Neuronal stem cell (in vitro differentiated cells): ENCODE measurements around the gene WWOX.

Experiments
- DNase-seq: peaks from one replicate; pipeline ENCODE4 v3.0.0-alpha.2; 2013; ENCODE audit warnings: low spot score
- H2AFZ ChIP-seq: one replicate; pipeline ENCODE4 v1.6.1; 2013; ENCODE audit warnings: mild to moderate bottlenecking, low read length, inconsistent platforms
- H2AK5ac ChIP-seq: 2 replicates; pipeline ENCODE4 v1.6.1; 2013; ENCODE audit warnings: low read depth, mild to moderate bottlenecking, inconsistent platforms, low read length, moderate library complexity, mixed read lengths
- H2BK120ac ChIP-seq: 2 replicates; pipeline ENCODE4 v1.6.1; 2013; ENCODE audit warnings: low read depth, mild to moderate bottlenecking, inconsistent platforms, low read length, moderate library complexity, mixed read lengths
- H2BK12ac ChIP-seq: one replicate; pipeline ENCODE4 v1.6.1; 2013; ENCODE audit warnings: low read length, inconsistent platforms
- H2BK15ac ChIP-seq: 2 replicates; pipeline ENCODE4 v1.6.1; 2013; ENCODE audit warnings: mild to moderate bottlenecking, low read length, inconsistent platforms, mixed read lengths
- H2BK5ac ChIP-seq: one replicate; pipeline ENCODE4 v1.6.1; 2013; ENCODE audit warnings: inconsistent platforms, mild to moderate bottlenecking, low read length, moderate library complexity
- H3K14ac ChIP-seq: one replicate; pipeline ENCODE4 v1.6.1; 2013; ENCODE audit warnings: low read length, inconsistent platforms
- H3K18ac ChIP-seq: 2 replicates; pipeline ENCODE4 v1.6.1; 2013; ENCODE audit warnings: low read length, inconsistent platforms
- H3K23ac ChIP-seq: 2 replicates; pipeline ENCODE4 v1.6.1; 2013; ENCODE audit warnings: low read depth, mild to moderate bottlenecking, mixed read lengths, low read length, inconsistent platforms; ENCODE audit not compliant: poor library complexity
- H3K27ac ChIP-seq: replicated peaks from 3 replicates; pipeline ENCODE4 v1.5.1; 2013; ENCODE audit warnings: low read length, inconsistent platforms
- H3K27me3 ChIP-seq, 3 experiments: 2 replicates each; pipeline ENCODE4 v1.6.1; 2013; ENCODE audit warnings: low read length in 3 of 3, mild to moderate bottlenecking in 2 of 3, inconsistent platforms in 1 of 3, low read depth in 1 of 3, mixed read lengths in 1 of 3, moderate library complexity in 1 of 3; ENCODE audit not compliant: control insufficient read depth in 3 of 3, insufficient read depth in 3 of 3
- H3K36me3 ChIP-seq, 2 donors: replicated peaks in 1 of 2; 2 replicates each; pipeline ENCODE4 v1.6.1; 2013; ENCODE audit warnings: low read length in 2 of 2; ENCODE audit not compliant: control insufficient read depth in 2 of 2, insufficient read depth in 2 of 2
- H3K4ac ChIP-seq: 2 replicates; pipeline ENCODE4 v1.6.1; 2013; ENCODE audit warnings: inconsistent platforms, mild to moderate bottlenecking, low read length, moderate library complexity
- H3K4me1 ChIP-seq, 2 donors: 1 replicate in 1 of 2; 2 replicates in 1 of 2; pipeline ENCODE4 v1.6.1; 2013; ENCODE audit warnings: low read length in 2 of 2, low read depth in 1 of 2; ENCODE audit not compliant: control insufficient read depth in 2 of 2, insufficient read depth in 1 of 2
- H3K4me2 ChIP-seq: one replicate; pipeline ENCODE4 v1.6.1; 2013; ENCODE audit warnings: mild to moderate bottlenecking, low read length, inconsistent platforms; ENCODE audit not compliant: insufficient read depth, poor library complexity, severe bottlenecking
- H3K4me3 ChIP-seq, 2 donors: 2 replicates each; pipeline ENCODE4 v1.5.1; 2013; ENCODE audit warnings: low read length in 2 of 2, mild to moderate bottlenecking in 2 of 2, inconsistent platforms in 1 of 2, moderate library complexity in 1 of 2
- H3K79me1 ChIP-seq: one replicate; pipeline ENCODE4 v1.6.1; 2013; ENCODE audit warnings: low read depth, mild to moderate bottlenecking, inconsistent platforms, low read length, moderate library complexity
- H3K9ac ChIP-seq: one replicate; pipeline ENCODE4 v1.6.1; 2013; ENCODE audit warnings: mild to moderate bottlenecking, low read depth, low read length, inconsistent platforms; ENCODE audit not compliant: poor library complexity
- H3K9me3 ChIP-seq, 2 donors: replicated peaks in 1 of 2; 2 replicates each; pipeline versions ENCODE3 to v1.6.1; 2013; ENCODE audit warnings: low read length in 2 of 2, mild to moderate bottlenecking in 2 of 2, inconsistent platforms in 1 of 2, low read depth in 1 of 2, mixed read lengths in 1 of 2, moderate library complexity in 1 of 2; ENCODE audit not compliant: control insufficient read depth in 2 of 2, insufficient read depth in 1 of 2
- H4K8ac ChIP-seq: one replicate; pipeline ENCODE4 v1.6.1; 2013; ENCODE audit warnings: low read depth, mild to moderate bottlenecking, inconsistent platforms, low read length, moderate library complexity
- H4K91ac ChIP-seq: one replicate; pipeline ENCODE4 v1.6.1; 2013; ENCODE audit warnings: low read length, low read depth, mild to moderate bottlenecking, inconsistent platforms; ENCODE audit not compliant: poor library complexity
- WGBS, 2 donors: extraction: QIAGEN DNeasy Blood & Tissue Kit; methylation state at CpG; one replicate each; pipeline ENCODE4 v1.1.7; 2013; ENCODE audit warnings: missing lambda C conversion rate in 2 of 2, mixed read lengths in 1 of 2; ENCODE audit not compliant: insufficient read length in 2 of 2, insufficient replicate concordance in 1 of 2; ENCODE audit errors: extremely low coverage in 2 of 2; 5-methylcytosine and 5-hydroxymethylcytosine counted together

The WWOX gene

DNA sequence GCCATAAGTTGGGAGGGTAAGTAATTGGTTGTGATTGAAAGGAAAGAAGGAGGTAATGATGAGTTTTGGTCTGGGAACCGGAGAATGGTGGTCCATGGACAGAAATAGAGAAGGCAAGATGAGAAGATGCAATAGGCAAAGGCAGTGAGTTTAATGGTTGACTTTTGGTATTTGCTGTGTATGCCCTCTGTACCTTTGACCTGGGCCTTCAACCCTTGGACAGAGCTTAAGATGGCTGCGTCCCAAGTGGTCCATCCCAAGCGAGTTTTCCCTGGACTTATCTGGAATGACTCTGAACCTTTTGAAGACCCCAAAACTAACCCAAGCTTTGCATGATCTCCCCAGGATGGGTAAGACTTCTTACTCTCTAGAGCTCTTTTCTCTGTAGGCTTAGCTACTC, 836.6 kb downstream of the WWOX start:
- Histone ChIP-seq H3K4ac (no peak overlapping the region), H2AK5ac (no peak overlapping the region), H3K23ac (no peak overlapping the region), H3K18ac (no peak overlapping the region), H3K27ac (no peak overlapping the region), H3K4me2 (no peak overlapping the region), H3K79me1 (no peaks in the 10 kb centered on the region), H3K27me3 (no peaks in the 10 kb centered on the region), H2BK5ac (no peak overlapping the region), H2AFZ (no peak overlapping the region), H3K9me3 (peaks cover 0 to under 1% of the 10 kb centered on the region in 2 donors), H3K9ac (no peak overlapping the region), H3K4me3 (no peak overlapping the region), H2BK15ac (no peak overlapping the region), H4K91ac (no peak overlapping the region), H2BK120ac (no peak overlapping the region), H3K14ac (no peak overlapping the region), H2BK12ac (no peak overlapping the region), H3K4me1 (no peaks in the 10 kb centered on the region), H4K8ac (no peak overlapping the region), H3K36me3 (no peaks in the 10 kb centered on the region)
- DNase-seq = no peak
- WGBS, 2 donors = 100% methylated on average over 1 of the region's 3 CpGs; no CpG with 5 or more reads in 1 of the 2 donors

DNA sequence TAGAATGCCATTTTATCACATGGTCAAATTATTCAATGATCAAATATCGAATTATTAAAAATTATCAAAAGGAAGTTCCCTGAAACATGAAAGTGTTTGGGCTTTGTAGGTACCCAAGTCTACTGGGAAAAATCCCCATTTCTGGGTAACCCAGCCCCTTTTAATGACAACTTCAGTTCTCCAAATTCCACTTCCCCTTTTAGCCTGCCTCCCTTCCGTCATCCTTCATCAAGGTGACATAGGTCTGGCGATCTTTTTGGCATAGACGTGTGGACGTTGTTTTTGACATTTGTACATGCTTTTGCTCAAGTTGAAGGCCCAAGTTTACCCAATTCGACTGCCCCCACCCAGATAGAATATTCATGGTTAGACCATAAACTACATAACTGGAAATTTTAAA, 840.1 kb downstream of the WWOX start:
- no CpG with 5 or more reads among the region's 6 CpGs for WGBS, 2 donors
- Histone ChIP-seq H3K9ac (no peak overlapping the region), H3K14ac (no peak overlapping the region), H3K4ac (no peak overlapping the region), H3K9me3 (no peaks in the 10 kb centered on the region), H3K18ac (no peak overlapping the region), H3K27me3 (no peaks in the 10 kb centered on the region), H2AFZ (no peak overlapping the region), H3K79me1 (no peaks in the 10 kb centered on the region), H2AK5ac (no peak overlapping the region), H3K4me1 (peaks cover 0 to 9% of the 10 kb centered on the region in 2 donors), H4K91ac (no peak overlapping the region), H3K27ac (no peak overlapping the region), H3K36me3 (no peaks in the 10 kb centered on the region), H3K4me2 (no peak overlapping the region), H3K4me3 (no peak overlapping the region), H2BK5ac (no peak overlapping the region), H4K8ac (no peak overlapping the region), H2BK15ac (no peak overlapping the region), H2BK120ac (no peak overlapping the region), H3K23ac (no peak overlapping the region), H2BK12ac (no peak overlapping the region)
- no peak for DNase-seq

DNA sequence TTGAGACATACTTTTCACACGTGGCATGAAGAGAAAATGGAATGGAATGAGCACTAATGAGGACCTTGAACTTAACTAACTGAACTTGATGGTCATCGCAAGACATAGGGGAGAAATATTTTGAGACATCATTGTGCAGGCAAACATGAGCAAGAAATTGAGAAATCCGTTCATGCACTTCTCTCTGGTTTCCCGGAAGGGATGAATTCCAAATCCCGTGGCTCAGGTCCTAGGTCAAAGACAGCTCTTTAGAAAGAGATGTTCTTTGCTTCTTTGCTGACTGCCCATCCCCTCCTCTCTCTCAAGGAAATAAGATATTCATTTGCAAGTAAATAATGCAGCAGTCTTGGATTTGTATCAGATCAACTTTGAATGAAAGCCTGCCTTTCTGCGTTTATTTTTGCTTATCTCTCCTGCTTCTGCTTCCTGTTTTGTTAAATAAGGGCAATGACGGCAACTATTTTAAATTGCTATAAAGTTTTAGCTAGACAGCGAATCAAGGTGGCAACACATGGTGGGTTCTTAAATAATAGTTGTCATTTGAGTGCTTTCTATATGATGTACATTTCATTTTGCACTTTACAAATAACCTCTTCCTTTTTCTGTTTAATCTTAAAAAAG, 843.3 kb downstream of the WWOX start:
- Histone ChIP-seq H2AFZ (no peak overlapping the region), H3K79me1 (no peaks in the 10 kb centered on the region), H3K4me2 (no peak overlapping the region), H3K9ac (no peak overlapping the region), H3K18ac (no peak overlapping the region), H3K9me3 (no peaks in the 10 kb centered on the region), H3K27ac (no peak overlapping the region), H2AK5ac (no peak overlapping the region), H2BK5ac (no peak overlapping the region), H4K8ac (no peak overlapping the region), H3K36me3 (no peaks in the 10 kb centered on the region), H3K4me1 (peaks cover 7 to 19% of the 10 kb centered on the region in 2 donors), H3K27me3 (no peaks in the 10 kb centered on the region), H4K91ac (no peak overlapping the region), H3K14ac (no peak overlapping the region), H2BK120ac (no peak overlapping the region), H3K4ac (no peak overlapping the region), H2BK12ac (no peak overlapping the region), H2BK15ac (no peak overlapping the region), H3K4me3 (no peak overlapping the region), H3K23ac (no peak overlapping the region)
- DNase-seq = no peak
- no CpG with 5 or more reads among the region's 8 CpGs for WGBS, 2 donors

DNA sequence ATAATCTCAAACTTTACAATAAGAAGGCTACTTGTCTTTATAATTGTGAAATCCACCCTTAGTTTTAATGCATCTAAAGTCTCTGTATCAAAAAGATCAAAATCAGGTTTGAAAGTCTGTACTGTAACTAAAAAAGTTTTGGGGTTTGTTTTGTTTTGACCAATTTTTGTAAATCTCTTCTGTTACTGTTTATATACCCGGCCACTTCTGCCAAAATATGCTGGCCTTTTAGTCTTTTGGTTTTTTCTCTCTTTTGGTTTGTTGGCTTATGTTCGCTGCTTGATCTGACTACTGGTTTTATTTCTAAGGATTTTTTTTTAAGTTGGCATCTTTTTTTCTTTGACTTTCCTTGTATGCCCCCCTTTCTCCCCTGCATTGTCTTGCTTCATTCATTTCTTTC, 845.9 kb downstream of the WWOX start:
- H2AFZ ChIP-seq = no peak overlapping the region
- H3K4ac ChIP-seq = no peak overlapping the region
- H3K4me1 ChIP-seq = peaks cover 7 to 19% of the 10 kb centered on the region in 2 donors
- DNase-seq = no peak
- WGBS, 2 donors = no CpG with 5 or more reads among the region's 2 CpGs
- H2BK5ac ChIP-seq = no peak overlapping the region
- H4K91ac ChIP-seq = no peak overlapping the region
- no peak overlapping the region for H3K4me3 ChIP-seq
- H3K9ac ChIP-seq = no peak overlapping the region
- H3K4me2 ChIP-seq = no peak overlapping the region
- no peaks in the 10 kb centered on the region for H3K36me3 ChIP-seq
- no peak overlapping the region for H3K14ac ChIP-seq
- H3K9me3 ChIP-seq = peaks cover 0 to 7% of the 10 kb centered on the region in 2 donors
- H2BK15ac ChIP-seq = no peak overlapping the region
- H2AK5ac ChIP-seq = no peak overlapping the region
- no peak overlapping the region for H2BK12ac ChIP-seq
- H3K79me1 ChIP-seq = no peaks in the 10 kb centered on the region
- H3K27ac ChIP-seq = no peak overlapping the region
- H3K23ac ChIP-seq = no peak overlapping the region
- H3K27me3 ChIP-seq = no peaks in the 10 kb centered on the region
- no peak overlapping the region for H3K18ac ChIP-seq
- H2BK120ac ChIP-seq = no peak overlapping the region
- no peak overlapping the region for H4K8ac ChIP-seq
